Fibroblast of mammary gland (primary cell): ENCODE data around the gene CNPY1.

Experiments
- DNase-seq: peaks from one replicate; pipeline ENCODE4 v3.0.0-alpha.2; 2010; ENCODE audit warnings: low read depth
- H3K4me3 ChIP-seq: 2 replicates; pipeline ENCODE4 v1.5.1; 2011; ENCODE audit warnings: low read depth, mild to moderate bottlenecking, low read length, moderate library complexity; ENCODE audit not compliant: control insufficient read depth
- CTCF ChIP-seq: conservative IDR thresholded peaks from 2 replicates; pipeline ENCODE4 v1.5.1; 2011; ENCODE audit warnings: low read depth, low read length, inconsistent platforms; ENCODE audit not compliant: control insufficient read depth, insufficient read depth

CNPY1 gene

GRCh38 chr7:155555116-155555695, 8.8 kb upstream of the CNPY1 start:
- no peak for TF ChIP-seq CTCF
- no peak for DNase-seq
- no peak overlapping the region for H3K4me3 ChIP-seq

GRCh38 chr7:155553871-155554270, 7.5 kb upstream of the CNPY1 start:
- no peak for DNase-seq
- no peak for TF ChIP-seq CTCF
- no peak overlapping the region for H3K4me3 ChIP-seq

- DNase-seq: no peak
- TF ChIP-seq CTCF: no peak
- H3K4me3 ChIP-seq: no peak overlapping the region
Measured at GRCh38 chr7:155551785-155552611, 5.6 kb upstream of the CNPY1 start.

GRCh38 chr7:155550916-155551315, 4.6 kb upstream of the CNPY1 start:
- DNase-seq: no peak
- H3K4me3 ChIP-seq: no peak overlapping the region
- TF ChIP-seq CTCF: no peak

- no peak for TF ChIP-seq CTCF
- H3K4me3 ChIP-seq: no peak overlapping the region
Measured at GRCh38 chr7:155549226-155549625, 2.9 kb upstream of the CNPY1 start.

GRCh38 chr7:155547161-155547791, 917 bp upstream of the CNPY1 start:
- no peak for DNase-seq
- no peak overlapping the region for H3K4me3 ChIP-seq
- no peak for TF ChIP-seq CTCF

More at GRCh38 chr7:155549226-155549625, 2.9 kb upstream of the CNPY1 start:
- no peak for DNase-seq
